LNCaP clone FGC (cell line): ENCODE measurements around the gene NEDD9.

ENCODE experiments used
- DNase-seq: peaks from one replicate; pipeline ENCODE4 v3.0.0-alpha.2; 2011; ENCODE audit warnings: low read depth
- H3K4me3 ChIP-seq: 2 replicates; pipeline ENCODE4 v1.5.1; 2011; ENCODE audit warnings: mild to moderate bottlenecking, low read depth, low read length, control low read depth
- CTCF ChIP-seq: IDR thresholded peaks from 2 replicates; pipeline ENCODE4 v1.5.1; 2012; ENCODE audit warnings: mild to moderate bottlenecking; ENCODE audit not compliant: control insufficient read depth, insufficient read depth; ENCODE audit errors: extremely low read depth

Gene NEDD9

DNA sequence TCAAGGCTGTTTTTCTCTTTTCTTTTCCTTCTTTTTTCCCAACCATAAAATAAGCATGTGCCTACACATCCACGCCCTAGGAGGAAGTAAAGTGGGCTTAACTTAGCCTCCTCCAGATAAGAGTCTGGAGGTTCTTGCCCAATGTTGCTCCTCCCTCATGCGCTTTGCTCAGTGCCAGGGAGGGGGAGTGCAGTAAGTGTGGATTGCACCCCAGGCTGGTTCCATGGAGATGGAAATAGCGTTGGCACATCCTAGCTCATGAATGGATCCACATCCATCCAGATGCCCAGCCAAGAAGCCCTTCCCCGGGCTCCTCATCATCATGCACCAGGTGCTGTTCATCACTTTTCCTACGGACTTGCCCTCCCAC is 58.2 kb downstream of the NEDD9 start:
- H3K4me3 ChIP-seq, result no peak overlapping the region
- no peak for DNase-seq
- TF ChIP-seq CTCF, result no peak

- no peak overlapping the region for H3K4me3 ChIP-seq
- peak; percentile 66 for TF ChIP-seq CTCF
- no peak for DNase-seq
Measured at GRCh38 chr6:11172501-11173327, 59.8 kb downstream of the NEDD9 start.

- DNase-seq, result no peak
- no peak for TF ChIP-seq CTCF
Measured at GRCh38 chr6:11171952-11172351, 60.5 kb downstream of the NEDD9 start.

GRCh38 chr6:11168091-11168635 is 64.3 kb downstream of the NEDD9 start:
- no peak for TF ChIP-seq CTCF
- DNase-seq, result no peak
- no peak overlapping the region for H3K4me3 ChIP-seq

More at GRCh38 chr6:11171952-11172351, 60.5 kb downstream of the NEDD9 start:
- no peak overlapping the region for H3K4me3 ChIP-seq

GRCh38 chr6:11166948-11167347 is 65.5 kb downstream of the NEDD9 start:
- no peak for TF ChIP-seq CTCF
- H3K4me3 ChIP-seq, result no peak overlapping the region
- DNase-seq, result no peak

DNA sequence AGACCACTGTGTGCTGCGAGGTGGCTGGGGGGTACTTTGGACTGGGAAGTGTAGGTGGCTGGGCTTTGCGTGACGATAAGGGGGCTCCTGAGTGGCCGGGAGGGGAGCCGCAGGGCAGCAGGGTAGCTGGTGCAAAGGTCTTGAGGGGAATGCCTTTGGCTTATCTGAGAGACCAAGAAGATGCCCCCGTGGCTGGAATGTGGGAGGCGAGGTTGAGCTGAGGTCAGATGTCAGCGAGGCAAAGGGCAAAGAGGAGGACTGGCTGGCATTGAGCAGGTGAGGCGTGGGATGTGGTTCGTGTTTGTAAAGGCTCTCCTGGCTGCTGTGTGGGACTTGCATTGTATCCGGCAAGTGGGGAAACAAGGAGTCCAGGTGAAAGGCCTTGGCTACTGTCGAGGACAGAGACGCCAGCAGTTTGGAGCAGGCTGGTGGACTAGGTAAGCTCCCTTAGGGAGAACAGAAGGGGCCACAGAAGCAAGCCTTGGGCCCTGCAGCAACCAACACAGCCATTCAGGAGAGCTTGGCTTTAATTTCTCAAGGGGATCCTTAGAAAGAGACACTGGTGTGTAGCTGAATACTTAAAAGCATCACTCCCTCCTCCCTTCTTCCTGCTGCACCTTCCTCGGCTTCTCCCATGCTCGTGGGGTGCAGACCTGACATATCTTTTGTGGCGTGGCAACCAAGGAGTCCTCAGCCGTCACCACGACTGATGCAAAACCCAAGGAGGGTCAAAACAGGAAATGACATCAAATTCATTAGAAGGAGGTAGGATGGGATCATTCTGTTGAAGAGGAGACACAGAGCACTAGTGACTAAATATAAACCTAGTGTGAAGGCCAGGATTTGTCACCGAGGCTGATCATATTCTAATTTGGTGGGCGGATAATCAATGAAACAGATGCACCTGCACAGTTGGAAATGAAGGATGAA is 67.5 kb downstream of the NEDD9 start:
- no peak for DNase-seq

More for the DNA sequence above, 67.5 kb downstream of the NEDD9 start:
- no peak for TF ChIP-seq CTCF
- no peak overlapping the region for H3K4me3 ChIP-seq
